GM11168 (cell line): ENCODE data around the gene CD3D.

Experiments
- in situ Hi-C: fragments of 300-500 bp; cut with MboI; formaldehyde crosslinking; loops from one replicate; pipeline ENCODE4 v1.12.0; 2022; ENCODE audit warnings: low sequenced_read_pairs; ENCODE audit not compliant: unreplicated experiment

Gene CD3D

DNA sequence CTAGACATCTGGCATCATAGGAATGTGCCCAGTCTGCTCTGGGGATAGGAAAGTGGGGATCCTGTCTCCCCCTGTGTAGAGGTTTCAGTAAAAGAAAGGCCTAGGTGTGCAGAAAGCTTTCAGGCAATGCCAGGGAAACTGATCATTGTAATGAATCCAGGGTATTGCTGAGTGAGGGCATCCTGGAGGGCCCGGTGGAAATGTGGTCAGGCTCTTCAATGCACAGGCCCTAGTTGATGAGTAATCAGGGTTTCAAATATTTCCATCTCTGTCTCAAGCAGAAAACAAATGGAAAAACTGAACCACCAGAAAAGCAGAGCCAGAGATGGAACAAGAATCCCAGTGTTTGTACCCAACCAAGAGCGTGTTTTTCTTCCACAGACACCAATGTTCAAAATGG is 35.9 kb downstream of the CD3D start:
- in situ Hi-C loops: no loop called here

GRCh38 chr11:118305726-118306125 is 36.8 kb downstream of the CD3D start:
- in situ Hi-C loops: no loop called here

DNA sequence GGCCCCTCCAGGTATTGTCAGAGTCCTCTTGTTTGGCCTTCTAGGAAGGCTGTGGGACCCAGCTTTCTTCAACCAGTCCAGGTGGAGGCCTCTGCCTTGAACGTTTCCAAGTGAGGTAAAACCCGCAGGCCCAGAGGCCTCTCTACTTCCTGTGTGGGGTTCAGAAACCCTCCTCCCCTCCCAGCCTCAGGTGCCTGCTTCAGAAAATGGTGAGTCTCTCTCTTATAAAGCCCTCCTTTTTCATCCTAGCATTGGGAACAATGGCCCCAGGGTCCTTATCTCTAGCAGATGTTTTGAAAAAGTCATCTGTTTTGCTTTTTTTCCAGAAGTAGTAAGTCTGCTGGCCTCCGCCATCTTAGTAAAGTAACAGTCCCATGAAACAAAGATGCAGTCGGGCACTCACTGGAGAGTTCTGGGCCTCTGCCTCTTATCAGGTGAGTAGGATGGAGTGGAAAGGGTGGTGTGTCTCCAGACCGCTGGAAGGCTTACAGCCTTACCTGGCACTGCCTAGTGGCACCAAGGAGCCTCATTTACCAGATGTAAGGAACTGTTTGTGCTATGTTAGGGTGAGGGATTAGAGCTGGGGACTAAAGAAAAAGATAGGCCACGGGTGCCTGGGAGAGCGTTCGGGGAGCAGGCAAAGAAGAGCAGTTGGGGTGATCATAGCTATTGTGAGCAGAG is 37.8 kb downstream of the CD3D start, which contains the start of gene CD3E:
CD3E (plus strand) TSS at position 163 of the 681 bp plus-strand sequence; CDS start at position 386, 223 bp downstream.
- in situ Hi-C loops: no loop called here

GRCh38 chr11:118304227-118304567 is 38.3 kb downstream of the CD3D start:
- in situ Hi-C loops: no loop called here

- in situ Hi-C loops: no loop called here
Measured at GRCh38 chr11:118301600-118302195, 40.8 kb downstream of the CD3D start.

DNA sequence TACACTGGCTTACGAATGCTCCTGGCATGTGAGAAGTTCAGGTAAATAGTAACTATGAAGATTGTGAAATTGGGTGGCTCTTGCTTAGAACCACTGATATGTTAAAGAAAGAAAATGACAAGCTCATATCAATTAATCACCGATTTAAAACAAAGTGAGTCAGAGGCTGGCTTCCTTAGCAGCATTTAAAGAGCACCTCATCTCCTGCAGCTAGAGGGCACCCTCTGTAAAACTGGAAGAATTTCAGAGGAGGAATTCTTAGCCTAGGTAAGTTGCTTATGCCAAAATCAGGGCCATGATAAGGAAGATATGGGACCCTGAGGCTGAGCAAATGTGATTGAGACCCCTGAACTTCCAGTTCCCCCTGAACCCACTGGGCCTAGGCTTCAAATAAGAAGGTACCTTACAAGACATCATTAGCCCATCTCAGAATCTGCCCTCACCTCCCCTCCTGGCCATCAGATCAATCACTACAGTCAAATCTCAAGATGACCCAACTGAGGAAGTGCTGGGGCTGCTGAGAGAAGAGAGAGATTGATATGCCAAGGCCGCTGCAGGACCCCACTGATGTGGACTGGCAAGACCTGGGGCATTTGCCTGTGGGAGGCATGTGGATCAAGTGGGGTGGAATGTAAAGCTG is 46.6 kb downstream of the CD3D start:
- in situ Hi-C loops: loop anchor here (10.0 kb wide), 1 partner anchor 91 kb away; no protein-coding TSS in a partner anchor

GRCh38 chr11:118295199-118295598 is 47.3 kb downstream of the CD3D start:
- in situ Hi-C loops: loop anchor here (10.0 kb wide), 1 partner anchor 90 kb away; no protein-coding TSS in a partner anchor

DNA sequence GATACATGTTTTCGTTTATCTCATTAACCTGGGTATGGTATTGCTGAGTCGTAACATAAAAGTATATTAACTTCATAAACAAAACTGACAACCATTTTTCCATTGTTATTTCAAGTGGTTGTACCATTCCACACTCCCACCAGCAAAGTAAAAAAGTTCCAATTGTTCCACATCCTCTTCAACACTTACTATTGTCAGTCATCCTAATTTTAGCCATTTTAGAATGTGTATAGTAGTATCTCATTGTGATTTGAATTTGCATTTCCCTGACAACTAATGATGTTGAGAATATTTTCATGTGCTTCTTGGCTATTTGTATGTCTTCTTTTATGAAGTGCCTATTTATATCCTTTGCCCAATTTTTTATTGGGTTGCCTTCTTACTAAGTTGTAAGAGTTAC is 48.5 kb downstream of the CD3D start:
- in situ Hi-C loops: loop anchor here (10.0 kb wide), 1 partner anchor 89 kb away; no protein-coding TSS in a partner anchor

DNA sequence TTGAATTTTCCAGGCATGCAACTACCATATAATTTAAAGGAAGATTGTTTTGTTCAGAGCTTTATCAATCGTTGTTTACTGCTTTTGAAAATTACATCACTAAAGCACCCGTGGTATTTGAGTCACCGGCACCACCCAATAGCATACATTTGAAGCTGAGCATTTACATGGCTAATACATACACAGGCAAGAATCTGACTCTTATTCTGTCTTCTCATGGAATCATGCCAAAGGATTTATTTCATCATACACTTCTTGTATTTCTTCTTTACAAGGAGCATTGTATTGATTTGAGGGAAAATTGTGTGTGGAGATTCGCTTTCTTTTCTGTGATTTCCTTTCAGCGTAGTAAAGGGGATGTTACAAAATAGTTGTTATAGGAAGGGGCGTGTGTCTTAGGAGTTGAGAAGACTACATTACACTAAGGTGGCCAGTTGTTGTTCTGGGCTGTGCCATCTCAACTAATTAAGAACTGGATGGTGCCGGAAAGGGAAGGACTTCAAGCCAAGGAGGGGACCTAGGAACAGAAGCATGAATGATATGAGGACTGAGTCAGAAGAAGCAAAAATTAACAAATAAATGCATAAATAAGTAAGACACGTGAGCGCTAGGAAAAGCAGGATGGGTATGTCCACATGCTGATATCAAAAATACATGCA is 50.9 kb downstream of the CD3D start:
- in situ Hi-C loops: loop anchor here (10.0 kb wide), 1 partner anchor 87 kb away; no protein-coding TSS in a partner anchor

GRCh38 chr11:118290923-118291322 is 51.6 kb downstream of the CD3D start:
- in situ Hi-C loops: loop anchor here (10.0 kb wide), 1 partner anchor 86 kb away; no protein-coding TSS in a partner anchor

- in situ Hi-C loops: no loop called here
Measured at GRCh38 chr11:118289401-118289800, 53.1 kb downstream of the CD3D start.
